Stimulated activated CD4-positive, alpha-beta T cell treated with anti-CD3 and anti-CD28 coated beads, Interleukin-2, amount 100 ng/mL, for 4 hours (primary cell): ENCODE results near the gene ATP5F1D.

Experiments
- DNase-seq: peaks from one replicate; pipeline ENCODE4 v3.0.0-alpha.2; 2020; ENCODE audit warnings: low read depth

The ATP5F1D gene

GRCh38 chr19:1220976-1221903 is 20.3 kb upstream of the ATP5F1D start:
- DNase-seq, result no peak

- DNase-seq, result no peak
Measured at GRCh38 chr19:1221904-1222255, 19.7 kb upstream of the ATP5F1D start.

- no peak for DNase-seq
Measured at GRCh38 chr19:1222394-1222793, 19.2 kb upstream of the ATP5F1D start.

- DNase-seq, result no peak
Measured at GRCh38 chr19:1223018-1223855, 18.3 kb upstream of the ATP5F1D start.

GRCh38 chr19:1224047-1224825 is 17.3 kb upstream of the ATP5F1D start:
- no peak for DNase-seq

- no peak for DNase-seq
Measured at GRCh38 chr19:1224847-1225246, 16.7 kb upstream of the ATP5F1D start.

GRCh38 chr19:1225440-1226226 is 15.9 kb upstream of the ATP5F1D start:
- no peak for DNase-seq

GRCh38 chr19:1226227-1226518 is 15.4 kb upstream of the ATP5F1D start:
- no peak for DNase-seq

GRCh38 chr19:1226522-1227303 is 14.8 kb upstream of the ATP5F1D start:
- no peak for DNase-seq

- DNase-seq, result no peak
Measured at GRCh38 chr19:1227304-1228054, 14.1 kb upstream of the ATP5F1D start.

- DNase-seq, result no peak
Measured at GRCh38 chr19:1228161-1228957, 13.2 kb upstream of the ATP5F1D start.

GRCh38 chr19:1229056-1229923 is 12.3 kb upstream of the ATP5F1D start:
- DNase-seq, result no peak

GRCh38 chr19:1229924-1230782 is 11.4 kb upstream of the ATP5F1D start:
- no peak for DNase-seq

- no peak for DNase-seq
Measured at GRCh38 chr19:1230783-1231489, 10.6 kb upstream of the ATP5F1D start.

- DNase-seq, result no peak
Measured at GRCh38 chr19:1231729-1232637, 9.6 kb upstream of the ATP5F1D start.

- DNase-seq, result no peak
Measured at GRCh38 chr19:1232652-1233072, 8.9 kb upstream of the ATP5F1D start.
